ENCODE results near the gene MEGF11.
A peak's percentile ranks its signal among the peaks of the same experiment; 100 is the strongest.

The MEGF11 gene

GRCh38 chr15:66180531-66181097 is 72.9 kb downstream of the MEGF11 start:
- peaks cover 2 to 5% of the 10 kb centered on the region in 2 donors for H3K4me1 Mint-ChIP-seq (ENCODE audit: low read depth in 2 of 2)
- H3K27ac Mint-ChIP-seq, result no peak overlapping the region
- H3K4me3 Mint-ChIP-seq, result no peak overlapping the region
- peaks cover 81 to 98% of the 10 kb centered on the region in 2 donors for H3K27me3 Mint-ChIP-seq
- DNase-seq (no peak), ATAC-seq (replicated peaks) (no peak)
- H3K9me3 Mint-ChIP-seq, result no peaks in the 10 kb centered on the region
- peaks cover 3% of the 10 kb centered on the region for H3K36me3 Mint-ChIP-seq (ENCODE audit: insufficient read depth)

GRCh38 chr15:66178531-66178910 is 75.0 kb downstream of the MEGF11 start:
- ATAC-seq (replicated peaks) (no peak), DNase-seq (no peak)
- Mint-ChIP-seq H3K9me3 (no peaks in the 10 kb centered on the region), H3K36me3 (ENCODE audit: insufficient read depth) (peaks cover 6% of the 10 kb centered on the region), H3K4me1 (ENCODE audit: low read depth in 2 of 2) (peaks cover 0 to 5% of the 10 kb centered on the region in 2 donors), H3K4me3 (no peak overlapping the region), H3K27ac (no peak overlapping the region), H3K27me3 (peaks cover 75 to 98% of the 10 kb centered on the region in 2 donors)

GRCh38 chr15:66172324-66172980 is 81.1 kb downstream of the MEGF11 start:
- ATAC-seq (replicated peaks) (no peak), DNase-seq (no peak)
- Mint-ChIP-seq H3K9me3 (no peaks in the 10 kb centered on the region), H3K27ac (peak overlapping the region in 1 of 2 donors; percentile 15), H3K36me3 (ENCODE audit: insufficient read depth) (peaks cover 3% of the 10 kb centered on the region), H3K4me1 (ENCODE audit: low read depth in 2 of 2) (peaks cover 0 to 5% of the 10 kb centered on the region in 2 donors), H3K4me3 (no peak overlapping the region), H3K27me3 (peaks cover 37 to 60% of the 10 kb centered on the region in 2 donors)

GRCh38 chr15:66171841-66172240 is 81.7 kb downstream of the MEGF11 start:
- Mint-ChIP-seq H3K27ac (no peak overlapping the region), H3K27me3 (peaks cover 33 to 54% of the 10 kb centered on the region in 2 donors), H3K36me3 (ENCODE audit: insufficient read depth) (peaks cover 3% of the 10 kb centered on the region), H3K4me1 (ENCODE audit: low read depth in 2 of 2) (peaks cover 0 to 5% of the 10 kb centered on the region in 2 donors), H3K9me3 (no peaks in the 10 kb centered on the region), H3K4me3 (no peak overlapping the region)
- no peak for DNase-seq
- ATAC-seq (replicated peaks), result no peak

- H3K9me3 Mint-ChIP-seq, result no peaks in the 10 kb centered on the region
- peaks cover 39 to 51% of the 10 kb centered on the region in 2 donors for H3K27me3 Mint-ChIP-seq
- no peak overlapping the region for H3K27ac Mint-ChIP-seq
- ATAC-seq (replicated peaks) (no peak), DNase-seq (no peak)
- no peak overlapping the region for H3K4me3 Mint-ChIP-seq
- peaks cover 0 to 5% of the 10 kb centered on the region in 2 donors for H3K4me1 Mint-ChIP-seq (ENCODE audit: low read depth in 2 of 2)
- H3K36me3 Mint-ChIP-seq (ENCODE audit: insufficient read depth), result peaks cover 5% of the 10 kb centered on the region
Measured at GRCh38 chr15:66170716-66171115, 82.8 kb downstream of the MEGF11 start.

- H3K9me3 Mint-ChIP-seq, result no peaks in the 10 kb centered on the region
- H3K4me3 Mint-ChIP-seq, result no peak overlapping the region
- DNase-seq, result no peak
- peaks cover 32 to 51% of the 10 kb centered on the region in 2 donors for H3K27me3 Mint-ChIP-seq
- no peak overlapping the region for H3K27ac Mint-ChIP-seq
- H3K4me1 Mint-ChIP-seq (ENCODE audit: low read depth in 2 of 2), result peaks cover 0 to 5% of the 10 kb centered on the region in 2 donors
- peaks cover 4% of the 10 kb centered on the region for H3K36me3 Mint-ChIP-seq (ENCODE audit: insufficient read depth)
- no peak for ATAC-seq (replicated peaks)
Measured at GRCh38 chr15:66170042-66170441, 83.5 kb downstream of the MEGF11 start.

- Mint-ChIP-seq H3K27ac (no peak overlapping the region), H3K4me3 (no peak overlapping the region), H3K36me3 (ENCODE audit: insufficient read depth) (peaks cover 2% of the 10 kb centered on the region), H3K27me3 (peaks cover 29 to 47% of the 10 kb centered on the region in 2 donors), H3K9me3 (no peaks in the 10 kb centered on the region), H3K4me1 (ENCODE audit: low read depth in 2 of 2) (peaks cover 0 to 5% of the 10 kb centered on the region in 2 donors)
- ATAC-seq (replicated peaks) (no peak), DNase-seq (no peak)
Measured at GRCh38 chr15:66169625-66170024, 83.9 kb downstream of the MEGF11 start.

- ATAC-seq (replicated peaks), result peak; percentile 51
- H3K4me3 Mint-ChIP-seq, result no peak overlapping the region
- H3K36me3 Mint-ChIP-seq (ENCODE audit: insufficient read depth), result peaks cover 2% of the 10 kb centered on the region
- DNase-seq, result no peak
- H3K27me3 Mint-ChIP-seq, result peaks cover 27 to 41% of the 10 kb centered on the region in 2 donors
- H3K27ac Mint-ChIP-seq, result no peak overlapping the region
- H3K4me1 Mint-ChIP-seq (ENCODE audit: low read depth in 2 of 2), result peaks cover 0 to 5% of the 10 kb centered on the region in 2 donors
- no peaks in the 10 kb centered on the region for H3K9me3 Mint-ChIP-seq
Measured at GRCh38 chr15:66169023-66169422, 84.5 kb downstream of the MEGF11 start.

- H3K27ac Mint-ChIP-seq, result no peak overlapping the region
- H3K27me3 Mint-ChIP-seq, result peaks cover 19 to 36% of the 10 kb centered on the region in 2 donors
- no peak for ATAC-seq (replicated peaks)
- peaks cover 2% of the 10 kb centered on the region for H3K36me3 Mint-ChIP-seq (ENCODE audit: insufficient read depth)
- H3K9me3 Mint-ChIP-seq, result no peaks in the 10 kb centered on the region
- H3K4me1 Mint-ChIP-seq (ENCODE audit: low read depth in 2 of 2), result peaks cover 0 to 5% of the 10 kb centered on the region in 2 donors
- H3K4me3 Mint-ChIP-seq, result no peak overlapping the region
- DNase-seq, result no peak
Measured at GRCh38 chr15:66167854-66168253, 85.7 kb downstream of the MEGF11 start.

- H3K27ac Mint-ChIP-seq, result no peak overlapping the region
- peaks cover 2% of the 10 kb centered on the region for H3K36me3 Mint-ChIP-seq (ENCODE audit: insufficient read depth)
- H3K9me3 Mint-ChIP-seq, result no peaks in the 10 kb centered on the region
Measured at GRCh38 chr15:66165856-66166255, 87.7 kb downstream of the MEGF11 start.

GRCh38 chr15:66164788-66165187 is 88.8 kb downstream of the MEGF11 start:
- ATAC-seq (replicated peaks), result no peak
- no peak overlapping the region for H3K27ac Mint-ChIP-seq
- H3K36me3 Mint-ChIP-seq (ENCODE audit: insufficient read depth), result peaks cover 2% of the 10 kb centered on the region

More at GRCh38 chr15:66165856-66166255, 87.7 kb downstream of the MEGF11 start:
- ATAC-seq (replicated peaks) (no peak), DNase-seq (no peak)
- Mint-ChIP-seq H3K4me1 (ENCODE audit: low read depth in 2 of 2) (peaks cover 0 to 5% of the 10 kb centered on the region in 2 donors), H3K4me3 (no peak overlapping the region), H3K27me3 (peaks cover 8 to 24% of the 10 kb centered on the region in 2 donors)

GRCh38 chr15:66163553-66163952 is 90.0 kb downstream of the MEGF11 start:
- no peak for ATAC-seq (replicated peaks)
- no peak overlapping the region for H3K27ac Mint-ChIP-seq
- peaks cover 2% of the 10 kb centered on the region for H3K36me3 Mint-ChIP-seq (ENCODE audit: insufficient read depth)
- peaks cover 8 to 39% of the 10 kb centered on the region in 2 donors for H3K27me3 Mint-ChIP-seq
- H3K9me3 Mint-ChIP-seq, result no peaks in the 10 kb centered on the region
- no peak overlapping the region for H3K4me3 Mint-ChIP-seq
- DNase-seq, result no peak
- H3K4me1 Mint-ChIP-seq (ENCODE audit: low read depth in 2 of 2), result peaks cover 0 to 5% of the 10 kb centered on the region in 2 donors

More at GRCh38 chr15:66164788-66165187, 88.8 kb downstream of the MEGF11 start:
- no peak for DNase-seq
- no peak overlapping the region for H3K4me3 Mint-ChIP-seq
- no peaks in the 10 kb centered on the region for H3K9me3 Mint-ChIP-seq
- peaks cover 0 to 5% of the 10 kb centered on the region in 2 donors for H3K4me1 Mint-ChIP-seq (ENCODE audit: low read depth in 2 of 2)
- H3K27me3 Mint-ChIP-seq, result peaks cover 8 to 30% of the 10 kb centered on the region in 2 donors

- H3K4me1 Mint-ChIP-seq (ENCODE audit: low read depth in 2 of 2), result no peaks in the 10 kb centered on the region
- H3K4me3 Mint-ChIP-seq, result no peak overlapping the region
- no peak for DNase-seq
- peaks cover 8 to 41% of the 10 kb centered on the region in 2 donors for H3K27me3 Mint-ChIP-seq
- no peaks in the 10 kb centered on the region for H3K9me3 Mint-ChIP-seq
- no peak for ATAC-seq (replicated peaks)
- H3K36me3 Mint-ChIP-seq (ENCODE audit: insufficient read depth), result peaks cover 2% of the 10 kb centered on the region
- H3K27ac Mint-ChIP-seq, result no peak overlapping the region
Measured at GRCh38 chr15:66162286-66162685, 91.3 kb downstream of the MEGF11 start.

- H3K27ac Mint-ChIP-seq, result no peak overlapping the region
- H3K4me1 Mint-ChIP-seq (ENCODE audit: low read depth in 2 of 2), result no peaks in the 10 kb centered on the region
- no peak for ATAC-seq (replicated peaks)
- no peak for DNase-seq
- no peak overlapping the region for H3K4me3 Mint-ChIP-seq
- peaks cover 14 to 47% of the 10 kb centered on the region in 2 donors for H3K27me3 Mint-ChIP-seq
- peaks cover 2% of the 10 kb centered on the region for H3K36me3 Mint-ChIP-seq (ENCODE audit: insufficient read depth)
- H3K9me3 Mint-ChIP-seq, result no peaks in the 10 kb centered on the region
Measured at GRCh38 chr15:66161575-66162118, 91.9 kb downstream of the MEGF11 start.
